Hematopoietic multipotent progenitor cell treated with erythropoietin and hydrocortisone succinate and interleukin-3 and kit ligand, for 4 days (in vitro differentiated cells): ENCODE results near the gene PLEKHM2.

Source experiments
- DNase-seq: peaks from one replicate; pipeline ENCODE4 v3.0.0-alpha.2; 2015

The PLEKHM2 gene

DNA sequence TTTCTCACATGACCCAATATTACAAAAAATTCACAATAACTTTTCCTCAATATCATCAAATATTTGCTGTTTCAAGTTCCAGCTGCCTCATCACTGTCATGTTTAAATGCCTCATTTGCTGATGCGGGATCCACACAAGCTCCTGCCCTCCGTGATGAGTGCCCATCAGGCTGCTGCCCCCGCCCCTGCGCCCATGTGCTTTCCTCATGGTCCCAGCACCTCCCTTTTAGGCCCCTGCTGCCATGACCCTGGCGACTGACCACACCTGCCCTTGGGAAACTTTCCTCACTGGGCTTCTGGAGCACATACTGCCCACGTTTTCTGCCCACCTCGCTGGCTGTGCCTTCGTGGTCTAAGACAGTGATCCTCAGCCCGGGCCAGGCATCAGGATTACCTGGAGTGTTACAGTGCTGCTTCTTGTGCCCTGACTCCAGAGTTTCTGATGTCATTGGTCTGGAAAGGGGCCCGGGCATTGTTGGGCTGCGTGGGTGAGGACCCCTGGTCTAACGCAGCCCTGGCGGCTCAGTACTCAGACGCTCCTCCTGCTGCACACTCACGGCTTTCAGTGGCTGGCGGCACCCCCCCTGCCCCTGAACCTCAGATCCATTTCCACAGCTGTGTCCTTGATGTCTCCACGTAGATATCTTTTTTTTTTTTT, 20.5 kb downstream of the PLEKHM2 start:
- DNase-seq: no peak

GRCh38 chr1:15705184-15705566, 21.1 kb downstream of the PLEKHM2 start:
- DNase-seq: no peak

DNA sequence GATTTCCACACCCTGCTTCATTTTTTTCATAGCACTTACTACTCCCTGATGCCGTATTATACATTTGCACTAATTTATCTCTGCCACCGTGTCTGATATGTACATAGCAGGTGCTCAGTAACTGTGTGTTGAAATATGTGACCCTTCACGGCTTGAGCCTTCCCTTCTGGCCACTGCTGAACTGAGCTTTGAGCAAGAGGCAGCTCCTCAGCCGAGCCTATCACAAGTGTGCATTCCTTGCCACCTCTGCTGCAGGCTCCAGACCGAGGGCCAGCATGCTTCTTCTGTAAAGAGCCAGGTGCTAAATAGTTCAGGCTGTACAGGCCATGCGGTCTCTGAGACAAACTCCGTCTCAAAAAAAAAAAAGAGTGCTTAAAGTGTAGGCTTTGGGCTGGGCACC, 22.6 kb downstream of the PLEKHM2 start:
- no peak for DNase-seq

DNA sequence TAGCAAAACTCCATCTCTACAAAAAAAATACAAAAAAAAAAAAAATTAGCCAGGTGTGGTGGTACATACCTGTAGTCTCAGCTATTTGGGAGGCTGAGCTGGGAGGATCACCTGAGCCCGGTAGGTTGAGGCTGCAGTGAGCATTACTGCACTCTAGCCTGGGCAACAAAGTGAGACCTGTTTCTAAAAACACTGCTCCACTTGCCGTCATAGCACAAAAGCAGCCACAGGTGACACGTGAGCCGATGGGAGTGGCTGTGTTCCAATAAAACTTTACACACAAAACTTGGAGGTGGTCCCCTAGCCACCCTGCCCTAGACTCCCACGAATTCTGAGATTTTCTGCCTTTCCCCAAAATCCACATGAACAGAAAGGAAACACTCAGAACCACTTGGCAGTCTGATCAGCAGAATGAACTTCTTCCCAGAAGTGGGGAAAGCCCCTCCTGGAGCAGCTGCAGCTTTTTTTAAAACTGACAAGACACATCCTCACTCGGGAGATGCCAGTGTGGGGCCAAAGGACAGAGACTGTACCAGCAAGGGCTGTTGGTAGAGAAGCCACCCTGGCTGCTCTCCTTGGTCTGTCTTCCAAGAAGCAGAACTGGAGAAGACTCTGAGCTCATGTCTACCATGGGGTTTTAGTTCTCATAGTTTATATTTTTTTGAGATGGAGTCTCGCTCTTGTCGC, 23.3 kb downstream of the PLEKHM2 start:
- DNase-seq: no peak

DNA sequence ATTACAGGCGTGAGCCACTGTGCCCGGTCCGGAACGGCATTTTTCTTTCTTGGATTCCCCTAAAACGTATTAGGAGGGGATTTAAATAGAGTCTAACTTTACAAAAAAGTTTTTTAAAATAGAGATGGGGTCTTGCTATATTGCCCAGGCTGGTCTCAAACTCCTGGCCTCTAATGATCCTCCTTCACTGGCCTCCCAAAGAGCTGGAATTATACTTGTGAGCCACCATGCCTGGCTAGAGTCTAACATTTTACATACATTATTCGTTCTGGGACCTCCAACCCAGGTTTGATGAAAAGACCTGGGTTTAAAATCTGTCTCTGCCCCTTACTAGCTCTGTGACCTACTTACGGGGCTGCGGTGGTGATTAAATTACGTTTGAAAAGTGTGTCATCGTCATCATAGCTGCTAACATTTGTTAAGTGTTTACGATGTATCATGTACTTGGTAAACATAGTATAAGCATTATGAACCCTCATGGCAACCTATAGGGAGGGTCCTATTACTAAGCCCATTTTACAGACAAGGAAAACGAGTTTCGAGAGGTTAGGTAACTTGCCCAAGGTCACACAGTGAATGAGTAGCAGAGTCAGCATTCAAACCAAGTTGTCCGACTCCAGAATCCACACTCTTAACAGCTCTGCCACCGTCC, 24.5 kb downstream of the PLEKHM2 start:
- DNase-seq: no peak

DNA sequence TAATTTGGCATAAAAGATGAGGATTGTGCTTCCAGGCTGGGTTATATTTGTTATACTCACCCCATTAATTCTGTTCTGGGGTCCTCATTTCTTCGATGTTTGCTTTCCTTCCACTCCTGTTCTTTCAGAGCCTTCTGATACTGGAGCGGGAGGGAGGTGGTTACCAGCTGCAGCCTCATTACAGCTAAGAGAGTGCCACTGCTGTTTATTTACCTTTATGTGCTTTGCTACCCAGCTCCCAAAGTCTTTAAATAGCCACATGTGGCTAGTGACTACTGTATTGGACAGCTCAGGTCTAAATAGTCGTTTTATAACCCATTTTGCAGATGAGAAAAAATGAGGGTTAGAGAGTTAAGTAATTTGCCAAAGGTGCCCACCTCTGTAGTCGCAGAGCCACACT, 25.1 kb downstream of the PLEKHM2 start:
- DNase-seq: no peak

GRCh38 chr1:15712168-15712567, 28.0 kb downstream of the PLEKHM2 start:
- no peak for DNase-seq

- no peak for DNase-seq
Measured at GRCh38 chr1:15714406-15715136, 30.5 kb downstream of the PLEKHM2 start.

GRCh38 chr1:15717418-15718125, 33.5 kb downstream of the PLEKHM2 start:
- no peak for DNase-seq

- no peak for DNase-seq
Measured at GRCh38 chr1:15718199-15718601, 34.1 kb downstream of the PLEKHM2 start.

GRCh38 chr1:15719381-15720120, 35.4 kb downstream of the PLEKHM2 start:
- DNase-seq: peak; percentile 18

- no peak for DNase-seq
Measured at GRCh38 chr1:15720861-15721260, 36.7 kb downstream of the PLEKHM2 start.

DNA sequence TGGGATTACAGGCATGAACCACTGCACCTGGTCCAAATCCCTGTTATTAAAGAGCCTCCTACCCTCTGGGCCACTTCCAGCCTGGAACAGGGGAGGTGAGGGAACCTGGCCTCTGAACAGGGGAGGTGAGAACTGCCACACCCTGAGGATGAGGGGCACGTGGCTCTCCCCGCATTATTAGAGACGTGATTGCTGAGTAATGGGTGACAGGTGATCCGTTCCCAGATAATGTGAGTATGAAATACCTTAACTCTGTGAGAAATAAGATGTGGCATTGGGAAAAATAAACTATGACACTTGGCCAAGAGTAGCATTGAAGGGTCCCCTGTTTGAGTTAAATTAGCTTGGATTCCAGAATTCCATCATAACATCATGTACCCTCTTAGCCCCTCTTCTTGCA, 38.3 kb downstream of the PLEKHM2 start:
- no peak for DNase-seq

GRCh38 chr1:15722836-15723532, 38.9 kb downstream of the PLEKHM2 start:
- DNase-seq: no peak

GRCh38 chr1:15723631-15724246, 39.6 kb downstream of the PLEKHM2 start:
- DNase-seq: no peak

- no peak for DNase-seq
Measured at GRCh38 chr1:15724949-15725880, 41.1 kb downstream of the PLEKHM2 start.

- no peak for DNase-seq
Measured at GRCh38 chr1:15726508-15726907, 42.4 kb downstream of the PLEKHM2 start.

DNA sequence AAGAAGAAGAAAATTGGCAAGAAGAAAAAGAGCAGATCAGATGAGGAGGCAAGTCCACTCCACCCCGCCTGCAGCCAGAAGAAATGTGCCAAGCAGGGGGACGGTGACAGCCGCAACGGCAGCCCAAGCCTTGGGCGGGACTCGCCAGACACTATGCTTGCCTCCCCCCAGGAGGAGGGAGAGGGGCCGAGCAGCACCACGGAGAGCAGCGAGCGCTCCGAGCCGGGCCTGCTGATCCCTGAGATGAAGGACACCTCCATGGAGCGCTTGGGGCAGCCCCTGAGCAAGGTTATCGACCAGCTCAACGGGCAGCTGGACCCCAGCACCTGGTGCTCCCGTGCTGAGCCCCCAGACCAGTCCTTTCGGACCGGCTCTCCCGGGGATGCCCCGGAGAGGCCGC, 42.9 kb downstream of the PLEKHM2 start:
- no peak for DNase-seq

DNA sequence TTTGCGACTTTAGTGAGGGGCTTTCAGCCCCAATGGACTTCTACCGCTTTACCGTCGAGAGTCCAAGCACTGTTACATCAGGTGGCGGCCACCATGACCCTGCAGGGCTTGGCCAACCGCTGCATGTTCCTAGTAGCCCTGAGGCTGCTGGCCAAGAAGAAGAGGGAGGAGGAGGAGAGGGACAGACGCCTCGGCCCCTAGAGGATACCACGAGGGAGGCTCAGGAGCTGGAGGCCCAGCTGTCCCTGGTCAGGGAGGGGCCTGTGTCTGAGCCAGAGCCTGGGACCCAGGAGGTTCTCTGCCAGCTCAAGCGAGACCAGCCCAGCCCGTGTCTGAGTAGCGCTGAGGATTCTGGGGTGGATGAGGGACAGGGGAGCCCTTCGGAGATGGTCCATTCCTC, 43.3 kb downstream of the PLEKHM2 start:
- DNase-seq: no peak
